ENCODE measurements around the gene HTR4. TPM values are rescaled to one million over a fixed set of nuclear protein-coding genes. Genes with fewer than 3 reads are reported as not detected.

The HTR4 gene
- total RNA-seq, 1 experiment from 2014 or later = not detected

DNA sequence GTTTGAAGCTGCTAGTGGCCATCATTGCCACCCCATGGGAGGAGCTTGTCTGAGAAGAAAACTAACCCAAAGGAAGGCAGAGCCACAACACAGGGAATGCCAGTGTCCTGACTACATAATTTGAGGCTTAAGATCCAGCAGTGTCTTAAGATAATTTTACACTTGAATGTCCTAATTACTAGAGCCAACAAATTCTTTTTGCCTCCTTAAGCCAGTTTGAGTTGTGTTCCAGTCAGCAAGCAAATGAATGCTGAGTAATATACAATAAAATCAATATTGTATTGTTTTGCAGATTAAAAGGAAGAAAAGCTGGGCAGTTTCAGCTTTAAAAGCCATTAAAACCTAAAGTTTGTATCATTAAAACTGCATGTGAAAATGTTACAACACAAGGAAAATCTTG, 13.9 kb downstream of the HTR4 start:
- DNase-seq (ENCODE audit: low read depth, low spot score) = no peak
- POLR2A ChIA-PET = no interaction called here

DNA sequence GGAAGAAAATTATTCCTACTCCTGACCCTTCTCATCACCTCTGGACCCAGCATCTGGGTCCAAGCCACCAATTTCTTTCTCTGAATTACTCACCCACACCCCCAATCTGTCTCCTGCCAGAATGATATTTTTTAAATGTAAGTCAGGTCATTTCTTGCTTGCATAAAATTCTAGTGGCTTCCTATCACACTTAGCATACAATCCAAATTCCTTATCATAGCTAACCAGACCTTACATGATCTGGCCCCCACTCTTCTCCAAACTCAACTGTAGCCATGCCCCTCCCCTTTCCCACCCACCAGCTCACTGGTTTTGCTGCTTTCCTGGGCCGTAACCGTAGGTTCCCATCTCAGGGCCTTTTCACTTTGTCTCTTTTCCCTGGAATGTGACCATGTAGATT, 15.2 kb downstream of the HTR4 start:
- ATAC-seq (no peak), DNase-seq (ENCODE audit: low read depth, low spot score) (no peak)
- RAD21 ChIA-PET (ENCODE audit: low non-redundant PET in 1 of 2, low total read pairs in 2 of 2, uncharacterized antibody in 2 of 2, unreplicated experiment in 2 of 2) = no interaction called here
- CTCF ChIA-PET = no interaction called here
- Histone ChIP-seq H2AFZ (ENCODE audit: low read depth, low read length, poor library complexity, severe bottlenecking) (no peak overlapping the region), H4K20me1 (ENCODE audit: insufficient read depth) (no peaks in the 10 kb centered on the region), H3K4me3 (replicated peaks in 1 of 2; ENCODE audit: low read depth in 1 of 2, low read length in 2 of 2) (no peak overlapping the region), H3K9ac (ENCODE audit: low read length) (no peak overlapping the region), H3K79me2 (ENCODE audit: insufficient read depth, low read length) (no peaks in the 10 kb centered on the region), H3K27me3 (ENCODE audit: insufficient read depth, low read length) (peaks cover 40% of the 10 kb centered on the region), H3K36me3 (ENCODE audit: control insufficient read depth in 1 of 2, insufficient read depth in 2 of 2, low read length in 2 of 2) (no peaks in the 10 kb centered on the region), H3K9me2 (ENCODE audit: insufficient read depth) (no peaks in the 10 kb centered on the region), H3K4me2 (ENCODE audit: low read length) (no peak overlapping the region), H3K4me1 (ENCODE audit: control insufficient read depth in 1 of 2, insufficient read depth in 2 of 2, low read length in 2 of 2) (no peaks in the 10 kb centered on the region), H3K27ac (ENCODE audit: low read depth, low read length) (no peak overlapping the region), H3K9me3 (ENCODE audit: control insufficient read depth in 1 of 2, insufficient read depth in 1 of 2, low read depth in 1 of 2, low read length in 2 of 2) (no peaks in the 10 kb centered on the region)
- BruUV-seq (replicated peaks) = no TSS peak
- intact Hi-C loops (cut with micrococcal nuclease) = no loop called here
- no peak for TF ChIP-seq CEBPB (IDR thresholded peaks at IDR 0.05; ENCODE audit: low read depth)
- TF ChIP-seq, protein P1, sequence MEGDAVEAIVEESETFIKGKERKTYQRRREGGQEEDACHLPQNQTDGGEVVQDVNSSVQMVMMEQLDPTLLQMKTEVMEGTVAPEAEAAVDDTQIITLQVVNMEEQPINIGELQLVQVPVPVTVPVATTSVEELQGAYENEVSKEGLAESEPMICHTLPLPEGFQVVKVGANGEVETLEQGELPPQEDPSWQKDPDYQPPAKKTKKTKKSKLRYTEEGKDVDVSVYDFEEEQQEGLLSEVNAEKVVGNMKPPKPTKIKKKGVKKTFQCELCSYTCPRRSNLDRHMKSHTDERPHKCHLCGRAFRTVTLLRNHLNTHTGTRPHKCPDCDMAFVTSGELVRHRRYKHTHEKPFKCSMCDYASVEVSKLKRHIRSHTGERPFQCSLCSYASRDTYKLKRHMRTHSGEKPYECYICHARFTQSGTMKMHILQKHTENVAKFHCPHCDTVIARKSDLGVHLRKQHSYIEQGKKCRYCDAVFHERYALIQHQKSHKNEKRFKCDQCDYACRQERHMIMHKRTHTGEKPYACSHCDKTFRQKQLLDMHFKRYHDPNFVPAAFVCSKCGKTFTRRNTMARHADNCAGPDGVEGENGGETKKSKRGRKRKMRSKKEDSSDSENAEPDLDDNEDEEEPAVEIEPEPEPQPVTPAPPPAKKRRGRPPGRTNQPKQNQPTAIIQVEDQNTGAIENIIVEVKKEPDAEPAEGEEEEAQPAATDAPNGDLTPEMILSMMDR (IDR thresholded peaks at IDR 0.05 in 2 of 3, conservative IDR thresholded peaks at IDR 0.05 in 1 of 3; ENCODE audit: borderline replicate concordance in 1 of 3, insufficient read depth in 1 of 3, low read depth in 2 of 3, low read length in 2 of 3) = no peak
- POLR2A ChIA-PET = no interaction called here

More for the DNA sequence above, 13.9 kb downstream of the HTR4 start:
- Histone ChIP-seq H3K9ac (ENCODE audit: low read length) (no peak overlapping the region), H3K9me2 (ENCODE audit: insufficient read depth) (no peaks in the 10 kb centered on the region), H3K79me2 (ENCODE audit: insufficient read depth, low read length) (no peaks in the 10 kb centered on the region), H3K27ac (ENCODE audit: low read depth, low read length) (no peak overlapping the region), H3K4me1 (ENCODE audit: control insufficient read depth in 1 of 2, insufficient read depth in 2 of 2, low read length in 2 of 2) (no peaks in the 10 kb centered on the region), H2AFZ (ENCODE audit: low read depth, low read length, poor library complexity, severe bottlenecking) (no peak overlapping the region), H4K20me1 (ENCODE audit: insufficient read depth) (no peaks in the 10 kb centered on the region), H3K4me3 (replicated peaks in 1 of 2; ENCODE audit: low read depth in 1 of 2, low read length in 2 of 2) (no peak overlapping the region), H3K27me3 (ENCODE audit: insufficient read depth, low read length) (peaks cover 48% of the 10 kb centered on the region), H3K36me3 (ENCODE audit: control insufficient read depth in 1 of 2, insufficient read depth in 2 of 2, low read length in 2 of 2) (no peaks in the 10 kb centered on the region), H3K9me3 (ENCODE audit: control insufficient read depth in 1 of 2, insufficient read depth in 1 of 2, low read depth in 1 of 2, low read length in 2 of 2) (no peaks in the 10 kb centered on the region), H3K4me2 (ENCODE audit: low read length) (no peak overlapping the region)
- TF ChIP-seq POLR2A (IDR thresholded peaks at IDR 0.05; ENCODE audit: borderline replicate concordance, extremely low read depth, insufficient read depth, insufficient read length) (no peak), CEBPB (IDR thresholded peaks at IDR 0.05; ENCODE audit: low read depth) (no peak), JUND (IDR thresholded peaks at IDR 0.05) (no peak)
- CTCF ChIA-PET = no interaction called here
- intact Hi-C loops (cut with micrococcal nuclease) = no loop called here
- RAD21 ChIA-PET (ENCODE audit: low non-redundant PET in 1 of 2, low total read pairs in 2 of 2, uncharacterized antibody in 2 of 2, unreplicated experiment in 2 of 2) = no interaction called here
- no peak for ATAC-seq
- no TSS peak for BruUV-seq (replicated peaks)
